HEK293 (cell line): Measurements from ENCODE around the gene ANKRD11.
A peak's percentile ranks its signal among the peaks of the same experiment; 100 is the strongest.

Source experiments
- CTCF ChIA-PET: fragments of 350-600 bp; formaldehyde crosslinking; extraction: SDS; loops from one replicate; lab custom pipeline; 2021; ENCODE audit warnings: antibody characterized with exemption; lab: Yijun Ruan, JAX
- POLR2A ChIA-PET: fragments of 300-600 bp; formaldehyde crosslinking; extraction: SDS; loops from one replicate; lab custom pipeline; 2020; ENCODE audit warnings: antibody characterized with exemption, inconsistent platforms; lab: Yijun Ruan, JAX
- H3K27ac ChIP-seq: fragments of 200-500 bp; sonication (Bioruptor generic); 2 replicates; pipeline ENCODE4 v1.5.1; 2014; ENCODE audit warnings: low read depth, low read length, control low read depth, inconsistent platforms; ENCODE audit errors: extremely low read depth
- H3K36me3 ChIP-seq, 2 experiments: fragments of 200-500 bp in 1 of 2; sonication (Bioruptor generic) in 1 of 2; 1 replicate in 1 of 2; 2 replicates in 1 of 2; pipeline ENCODE4 v1.5.1; 2014 to 2017; ENCODE audit warnings: inconsistent platforms in 2 of 2, low read length in 2 of 2; ENCODE audit not compliant: control insufficient read depth in 2 of 2, insufficient read depth in 1 of 2
- H3K4me1 ChIP-seq: fragments of 200-500 bp; sonication (Bioruptor generic); 2 replicates; pipeline ENCODE4 v1.5.1; 2014; ENCODE audit warnings: mild to moderate bottlenecking, low read length, inconsistent platforms; ENCODE audit not compliant: control insufficient read depth, insufficient read depth
- H3K4me3 ChIP-seq: 2 replicates; pipeline ENCODE4 v1.5.1; 2011; ENCODE audit warnings: low read depth, mild to moderate bottlenecking, control low read depth, low read length, moderate library complexity
- H3K9me3 ChIP-seq: fragments of 200-500 bp; sonication (Bioruptor generic); 2 replicates; pipeline ENCODE4 v1.5.1; 2014; ENCODE audit warnings: low read depth, low read length, inconsistent platforms; ENCODE audit not compliant: control insufficient read depth, insufficient read depth
- GFI1B ChIP-seq: fragments of 450-650 bp; formaldehyde crosslinking; IDR thresholded peaks from 2 replicates; pipeline ENCODE4 v1.5.1; 2016; ENCODE audit warnings: missing biosample characterization, missing genetic modification characterization
- GLIS2 ChIP-seq: fragments of 450-650 bp; formaldehyde crosslinking; IDR thresholded peaks from 2 replicates; pipeline ENCODE4 v1.5.1; 2016; ENCODE audit warnings: missing biosample characterization, missing genetic modification characterization
- KLF1 ChIP-seq: fragments of 450-650 bp; formaldehyde crosslinking; IDR thresholded peaks from 2 replicates; pipeline ENCODE4 v1.5.1; 2016; ENCODE audit warnings: missing biosample characterization, missing genetic modification characterization
- KLF8 ChIP-seq: fragments of 450-650 bp; formaldehyde crosslinking; IDR thresholded peaks from 2 replicates; pipeline ENCODE4 v1.5.1; 2016; ENCODE audit warnings: missing biosample characterization, missing genetic modification characterization
- SP2 ChIP-seq: fragments of 450-650 bp; formaldehyde crosslinking; IDR thresholded peaks from 2 replicates; pipeline ENCODE4 v1.5.1; 2016; ENCODE audit warnings: missing biosample characterization, missing genetic modification characterization
- TCF7L2 ChIP-seq: IDR thresholded peaks from 2 replicates; pipeline ENCODE4 v1.6.1; 2011; ENCODE audit warnings: low read depth, mild to moderate bottlenecking, inconsistent platforms, low read length, moderate library complexity, borderline replicate concordance
- ZNF112 ChIP-seq: fragments of 450-650 bp; formaldehyde crosslinking; IDR thresholded peaks from 2 replicates; pipeline ENCODE4 v1.5.0; 2017; ENCODE audit warnings: missing biosample characterization, missing genetic modification characterization
- ZNF146 ChIP-seq: fragments of 450-650 bp; formaldehyde crosslinking; IDR thresholded peaks from 2 replicates; pipeline ENCODE4 v1.5.1; 2016; ENCODE audit warnings: missing biosample characterization, missing genetic modification characterization
- ZNF174 ChIP-seq: fragments of 450-650 bp; formaldehyde crosslinking; IDR thresholded peaks from 2 replicates; pipeline ENCODE4 v1.5.0; 2017; ENCODE audit warnings: missing biosample characterization, mild to moderate bottlenecking, missing genetic modification characterization
- ZNF202 ChIP-seq: fragments of 450-650 bp; formaldehyde crosslinking; IDR thresholded peaks from 2 replicates; pipeline ENCODE4 v1.5.1; 2016; ENCODE audit warnings: missing biosample characterization, missing genetic modification characterization, borderline replicate concordance
- ZNF23 ChIP-seq: fragments of 450-650 bp; formaldehyde crosslinking; IDR thresholded peaks from 2 replicates; pipeline ENCODE4 v1.5.1; 2016; ENCODE audit warnings: missing biosample characterization, missing genetic modification characterization, borderline replicate concordance
- ZNF292 ChIP-seq: fragments of 450-650 bp; formaldehyde crosslinking; IDR thresholded peaks from 2 replicates; pipeline ENCODE4 v1.5.1; 2016; ENCODE audit warnings: low read depth, missing biosample characterization, missing genetic modification characterization, borderline replicate concordance
- ZNF416 ChIP-seq: fragments of 450-650 bp; formaldehyde crosslinking; IDR thresholded peaks from 2 replicates; pipeline ENCODE4 v1.5.1; 2016; ENCODE audit warnings: missing biosample characterization, missing genetic modification characterization
- ZNF610 ChIP-seq: fragments of 450-650 bp; formaldehyde crosslinking; IDR thresholded peaks from 2 replicates; pipeline ENCODE4 v1.5.1; 2016; ENCODE audit warnings: missing biosample characterization, missing genetic modification characterization, borderline replicate concordance
- ZNF660 ChIP-seq: fragments of 450-650 bp; IDR thresholded peaks from 2 replicates; pipeline ENCODE4 v1.5.1; 2018; ENCODE audit warnings: missing biosample characterization, mild to moderate bottlenecking, missing genetic modification characterization
- ZNF677 ChIP-seq: fragments of 450-650 bp; IDR thresholded peaks from 2 replicates; pipeline ENCODE4 v1.5.0; 2018; ENCODE audit warnings: missing biosample characterization, mild to moderate bottlenecking, missing genetic modification characterization, moderate library complexity
- ZNF701 ChIP-seq: fragments of 450-650 bp; formaldehyde crosslinking; IDR thresholded peaks from 2 replicates; pipeline ENCODE4 v1.5.1; 2016; ENCODE audit warnings: missing biosample characterization, missing genetic modification characterization
- ZNF747 ChIP-seq: fragments of 450-650 bp; formaldehyde crosslinking; IDR thresholded peaks from 2 replicates; pipeline ENCODE4 v1.5.1; 2016; ENCODE audit warnings: missing biosample characterization, missing genetic modification characterization
- ZNF792 ChIP-seq: fragments of 450-650 bp; formaldehyde crosslinking; IDR thresholded peaks from 2 replicates; pipeline ENCODE4 v1.5.1; 2016; ENCODE audit warnings: missing biosample characterization, missing genetic modification characterization
- ZNF837 ChIP-seq: fragments of 450-650 bp; formaldehyde crosslinking; IDR thresholded peaks from 2 replicates; pipeline ENCODE4 v1.5.1; 2016; ENCODE audit warnings: missing biosample characterization, missing genetic modification characterization
- TF ChIP-seq, protein P1 (sequence below): fragments of 450-650 bp; formaldehyde crosslinking; IDR thresholded peaks from 2 replicates; pipeline ENCODE4 v1.5.1; 2016; ENCODE audit warnings: missing biosample characterization, missing genetic modification characterization
- TF ChIP-seq, protein P2 (sequence below): fragments of 450-650 bp; formaldehyde crosslinking; IDR thresholded peaks from 2 replicates; pipeline ENCODE4 v1.5.1; 2016; ENCODE audit warnings: missing biosample characterization, missing genetic modification characterization

The ANKRD11 gene

DNA sequence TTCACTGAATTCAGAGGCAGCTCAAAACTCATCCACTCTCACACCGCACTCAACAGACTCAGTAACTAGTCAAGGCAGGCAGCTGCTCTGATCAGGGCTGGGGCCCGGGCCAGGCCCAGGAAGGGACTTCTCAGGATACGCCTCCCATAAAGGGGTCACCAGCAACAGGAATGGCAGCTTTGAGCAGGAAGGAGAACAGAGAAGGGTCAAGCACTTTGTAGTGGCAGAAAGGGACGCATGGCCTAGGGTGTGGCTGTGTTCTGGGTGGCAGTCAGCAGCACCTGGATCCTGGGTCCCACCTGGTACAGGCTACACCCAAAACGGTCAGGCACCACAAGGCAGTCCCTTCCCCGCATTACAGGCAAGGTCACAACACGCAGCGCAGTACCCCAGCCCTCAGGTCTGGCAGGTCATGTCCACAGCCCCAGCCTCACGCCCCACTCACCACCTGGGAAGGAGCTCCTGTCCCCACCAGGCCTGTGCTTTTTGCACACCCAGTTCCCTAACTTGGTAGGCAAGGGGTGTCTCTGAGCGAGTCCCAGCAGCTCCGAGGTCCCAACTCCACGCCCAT, 173.2 kb downstream of the ANKRD11 start:
- peaks cover 22% of the 10 kb centered on the region for H3K4me1 ChIP-seq
- no peaks in the 10 kb centered on the region for H3K9me3 ChIP-seq
- no peak overlapping the region for H3K27ac ChIP-seq
- ChIA-PET POLR2A (no interaction called here), CTCF (interaction anchor here (0.6 kb wide), 1 partner anchor 12 kb away, joined by 3 read pairs; no protein-coding TSS in a partner anchor)
- H3K4me3 ChIP-seq = no peak overlapping the region
- H3K36me3 ChIP-seq = peaks cover 0 to 48% of the 10 kb centered on the region in 2 experiments; a peak in 1 of 3 replicates
- no peak for TF ChIP-seq ZNF610 (tag by site-specific recombination)
- TF ChIP-seq ZNF677 (tag by site-specific recombination) = no peak
- TF ChIP-seq ZNF23 = no peak
- TF ChIP-seq ZNF292 (tag by site-specific recombination) = no peak
- no peak for TF ChIP-seq SP2
- no peak for TF ChIP-seq TCF7L2
- no peak for TF ChIP-seq ZNF174 (tag by site-specific recombination)
- TF ChIP-seq KLF8 = no peak
- TF ChIP-seq ZNF112 (tag by site-specific recombination) = no peak
- TF ChIP-seq ZNF660 = no peak
- no peak for TF ChIP-seq ZNF416 (tag by site-specific recombination)
- no peak for TF ChIP-seq GLIS2 (tag by site-specific recombination)
- no peak for TF ChIP-seq ZNF146 (tag by site-specific recombination)
- TF ChIP-seq ZNF701 (tag by site-specific recombination) = no peak
- TF ChIP-seq ZNF792 (tag by site-specific recombination) = no peak
- TF ChIP-seq ZNF747 (tag by site-specific recombination) = no peak
- no peak for TF ChIP-seq ZNF837 (tag by site-specific recombination)
- no peak for TF ChIP-seq GFI1B (tag by site-specific recombination)
- TF ChIP-seq, protein P1, sequence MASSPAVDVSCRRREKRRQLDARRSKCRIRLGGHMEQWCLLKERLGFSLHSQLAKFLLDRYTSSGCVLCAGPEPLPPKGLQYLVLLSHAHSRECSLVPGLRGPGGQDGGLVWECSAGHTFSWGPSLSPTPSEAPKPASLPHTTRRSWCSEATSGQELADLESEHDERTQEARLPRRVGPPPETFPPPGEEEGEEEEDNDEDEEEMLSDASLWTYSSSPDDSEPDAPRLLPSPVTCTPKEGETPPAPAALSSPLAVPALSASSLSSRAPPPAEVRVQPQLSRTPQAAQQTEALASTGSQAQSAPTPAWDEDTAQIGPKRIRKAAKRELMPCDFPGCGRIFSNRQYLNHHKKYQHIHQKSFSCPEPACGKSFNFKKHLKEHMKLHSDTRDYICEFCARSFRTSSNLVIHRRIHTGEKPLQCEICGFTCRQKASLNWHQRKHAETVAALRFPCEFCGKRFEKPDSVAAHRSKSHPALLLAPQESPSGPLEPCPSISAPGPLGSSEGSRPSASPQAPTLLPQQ (tag by site-specific recombination) = no peak

DNA sequence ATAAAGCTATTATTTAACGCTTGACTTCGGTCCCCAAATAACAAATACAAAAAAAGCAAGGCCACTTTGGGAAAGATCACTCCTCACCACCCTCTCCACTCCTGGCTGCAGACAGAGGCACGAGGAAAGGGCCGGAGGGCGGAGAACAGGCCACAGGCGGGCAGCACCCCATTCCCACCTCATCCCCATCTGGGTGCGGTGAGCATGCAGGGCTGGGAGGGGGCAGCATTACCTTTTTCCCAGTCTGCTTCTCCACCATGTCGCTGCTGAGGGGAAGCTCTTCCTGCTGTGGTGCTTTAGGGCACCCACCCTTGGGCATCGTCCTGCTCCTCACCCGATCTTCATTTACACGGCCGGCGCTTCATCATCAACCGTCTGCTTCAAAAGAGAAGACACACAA, 173.7 kb downstream of the ANKRD11 start:
- Histone ChIP-seq H3K27ac (no peak overlapping the region), H3K36me3 (peaks cover 0 to 53% of the 10 kb centered on the region in 2 experiments; a peak in 1 of 3 replicates), H3K4me3 (no peak overlapping the region), H3K4me1 (peaks cover 18% of the 10 kb centered on the region), H3K9me3 (no peaks in the 10 kb centered on the region)
- ChIA-PET POLR2A (no interaction called here), CTCF (interaction anchor here (0.5 to 0.6 kb wide), 3 partner anchors 9 to 217 kb away, joined by 3 read pairs; no protein-coding TSS in a partner anchor)
- TF ChIP-seq KLF1 = 0 out of 2 replicates have a peak, but pooled peaks have one; percentile 8
- TF ChIP-seq ZNF202 (tag by site-specific recombination) = no peak
- TF ChIP-seq, protein P2, sequence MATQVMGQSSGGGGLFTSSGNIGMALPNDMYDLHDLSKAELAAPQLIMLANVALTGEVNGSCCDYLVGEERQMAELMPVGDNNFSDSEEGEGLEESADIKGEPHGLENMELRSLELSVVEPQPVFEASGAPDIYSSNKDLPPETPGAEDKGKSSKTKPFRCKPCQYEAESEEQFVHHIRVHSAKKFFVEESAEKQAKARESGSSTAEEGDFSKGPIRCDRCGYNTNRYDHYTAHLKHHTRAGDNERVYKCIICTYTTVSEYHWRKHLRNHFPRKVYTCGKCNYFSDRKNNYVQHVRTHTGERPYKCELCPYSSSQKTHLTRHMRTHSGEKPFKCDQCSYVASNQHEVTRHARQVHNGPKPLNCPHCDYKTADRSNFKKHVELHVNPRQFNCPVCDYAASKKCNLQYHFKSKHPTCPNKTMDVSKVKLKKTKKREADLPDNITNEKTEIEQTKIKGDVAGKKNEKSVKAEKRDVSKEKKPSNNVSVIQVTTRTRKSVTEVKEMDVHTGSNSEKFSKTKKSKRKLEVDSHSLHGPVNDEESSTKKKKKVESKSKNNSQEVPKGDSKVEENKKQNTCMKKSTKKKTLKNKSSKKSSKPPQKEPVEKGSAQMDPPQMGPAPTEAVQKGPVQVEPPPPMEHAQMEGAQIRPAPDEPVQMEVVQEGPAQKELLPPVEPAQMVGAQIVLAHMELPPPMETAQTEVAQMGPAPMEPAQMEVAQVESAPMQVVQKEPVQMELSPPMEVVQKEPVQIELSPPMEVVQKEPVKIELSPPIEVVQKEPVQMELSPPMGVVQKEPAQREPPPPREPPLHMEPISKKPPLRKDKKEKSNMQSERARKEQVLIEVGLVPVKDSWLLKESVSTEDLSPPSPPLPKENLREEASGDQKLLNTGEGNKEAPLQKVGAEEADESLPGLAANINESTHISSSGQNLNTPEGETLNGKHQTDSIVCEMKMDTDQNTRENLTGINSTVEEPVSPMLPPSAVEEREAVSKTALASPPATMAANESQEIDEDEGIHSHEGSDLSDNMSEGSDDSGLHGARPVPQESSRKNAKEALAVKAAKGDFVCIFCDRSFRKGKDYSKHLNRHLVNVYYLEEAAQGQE (tag by site-specific recombination) = no peak
